ENCODE data around the gene CCND3.
A peak's percentile ranks its signal among the peaks of the same experiment; 100 is the strongest.

CCND3 gene

DNA sequence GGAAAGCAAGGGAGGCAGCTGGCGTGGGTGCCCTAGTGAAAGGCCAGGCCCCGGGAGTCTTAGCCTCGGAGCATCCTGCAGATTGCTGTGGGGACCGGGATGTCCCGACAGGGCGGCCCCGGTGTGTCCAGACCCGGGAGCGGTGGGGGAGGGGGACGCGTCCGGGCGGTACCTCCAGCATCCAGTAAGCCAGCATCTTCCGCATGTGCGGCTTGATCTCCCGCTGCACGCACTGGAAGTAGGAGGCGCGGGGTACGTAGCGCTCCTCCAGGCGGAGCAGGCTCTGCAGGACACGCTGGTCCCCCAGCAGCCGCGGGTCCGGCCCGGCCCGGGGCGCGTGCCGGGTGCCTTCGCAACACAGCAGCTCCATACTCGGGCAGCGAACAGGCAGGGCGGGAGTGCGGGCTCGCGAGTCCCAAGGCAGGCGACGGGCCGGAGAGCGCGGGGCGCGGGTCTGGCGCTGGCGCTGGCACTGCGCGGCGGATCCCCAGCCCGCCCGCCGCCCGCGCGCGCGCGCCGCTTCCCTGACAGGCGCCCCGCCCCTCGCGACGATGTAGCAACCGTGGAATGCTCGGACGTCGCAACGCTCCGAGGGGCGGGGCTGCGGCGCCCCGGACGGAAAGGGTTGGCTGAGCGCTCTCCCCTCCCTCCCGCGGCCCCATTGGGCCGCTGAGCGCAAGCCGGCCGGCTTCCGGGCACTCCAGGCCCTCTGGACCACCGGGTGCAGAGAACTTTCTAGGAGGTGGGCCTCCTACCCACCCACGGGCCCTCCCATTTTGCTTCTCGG is at the start of gene CCND3:
CCND3 (minus strand) TSS at position 529 of the 787 bp plus-strand sequence; CDS start at position 370, 159 bp downstream.
- DNase-seq (ENCODE audit: low read depth in 2 of 2) = peak; percentile 88 to 94

DNA sequence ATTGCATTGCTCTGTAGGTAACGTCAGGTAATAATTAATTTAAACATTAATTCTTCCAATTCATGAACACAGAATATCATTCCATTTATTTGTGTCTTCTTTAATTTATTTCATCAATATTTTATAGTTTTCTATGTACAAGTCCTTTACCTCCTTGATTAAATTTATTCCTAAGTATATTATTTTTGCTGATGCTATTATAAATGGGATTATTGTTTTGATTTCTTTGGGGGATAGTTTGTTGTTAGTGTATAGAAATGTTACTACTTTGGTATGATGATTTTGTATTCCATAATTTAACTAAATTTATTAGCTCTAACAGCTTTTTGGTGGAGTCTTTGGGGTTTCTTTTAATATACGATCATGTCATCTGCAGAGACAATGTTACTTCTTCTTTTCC is 44.7 kb upstream of the CCND3 start:
- DNase-seq (ENCODE audit: low read depth in 2 of 2) = no peak

DNA sequence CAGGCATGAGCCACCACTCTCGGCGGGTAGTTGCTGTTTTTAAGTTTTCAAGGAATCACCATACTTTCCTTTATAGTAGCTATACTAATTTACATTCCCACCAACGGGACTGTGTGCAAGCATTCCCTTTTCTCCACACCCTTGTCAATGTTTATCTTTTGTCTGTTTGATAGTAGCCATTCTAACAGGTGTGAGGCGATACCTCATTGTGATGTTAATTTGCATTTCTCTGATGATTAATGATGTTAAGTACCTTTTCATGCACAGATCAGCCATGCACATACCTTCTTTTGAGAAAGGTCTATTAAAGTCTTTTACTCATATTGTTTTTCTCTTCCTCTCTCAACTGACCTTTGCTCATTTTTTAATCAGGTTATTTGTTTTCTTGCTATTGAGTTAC is 43.0 kb upstream of the CCND3 start:
- no peak for DNase-seq (ENCODE audit: low read depth in 2 of 2)

DNA sequence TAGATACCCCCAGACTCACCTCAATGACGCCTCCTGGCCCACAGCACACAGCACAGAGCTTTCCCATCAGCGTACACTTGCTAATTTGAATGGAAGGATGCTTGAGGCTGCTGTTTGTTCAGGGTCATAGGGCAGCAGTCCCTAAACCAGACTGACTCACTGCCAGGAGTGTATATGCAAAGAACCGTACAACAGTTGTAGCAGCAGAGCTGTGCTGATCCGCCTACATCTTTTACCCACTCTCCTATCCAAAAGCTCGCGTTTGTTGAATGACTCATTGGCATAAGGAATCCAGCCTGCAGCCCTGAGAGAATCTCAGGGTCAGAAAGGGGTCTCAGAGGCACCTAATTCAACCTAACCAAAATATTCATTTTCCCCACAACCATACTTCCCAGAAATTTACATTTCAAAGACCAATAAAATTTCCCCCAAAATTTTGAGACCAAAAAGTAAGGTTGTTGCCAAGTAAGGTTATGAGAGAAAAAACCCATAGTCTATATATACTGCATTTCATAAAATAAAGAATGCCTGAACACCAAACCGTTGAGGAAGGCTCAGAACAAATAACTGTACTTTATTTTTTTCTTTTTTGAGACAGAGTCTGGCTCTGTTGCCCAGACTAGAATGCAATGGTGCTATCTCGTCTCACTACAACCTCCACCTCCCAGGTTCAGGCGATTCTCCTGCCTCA is 35.3 kb upstream of the CCND3 start:
- no peak for DNase-seq (ENCODE audit: low read depth in 2 of 2)

DNA sequence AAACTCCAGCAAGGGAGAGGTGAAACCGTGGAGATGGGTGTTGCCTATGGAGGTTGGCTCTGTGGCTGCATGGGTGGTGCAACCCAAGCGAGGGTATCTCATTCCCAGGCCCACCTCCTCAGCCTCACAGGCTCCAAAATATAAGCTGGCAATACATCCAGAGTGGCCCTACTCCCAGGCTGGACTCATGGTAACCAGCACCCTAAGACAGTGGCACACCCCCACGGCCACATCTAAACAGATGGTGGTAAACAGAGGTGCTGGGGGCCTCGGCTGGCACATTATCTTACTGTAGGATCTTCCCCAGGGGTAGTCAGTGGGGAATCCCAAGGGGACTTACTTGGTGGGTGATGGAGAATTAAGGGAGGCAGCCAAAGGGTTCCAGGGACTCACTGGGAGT is 33.7 kb upstream of the CCND3 start:
- no peak for DNase-seq (ENCODE audit: low read depth in 2 of 2)

GRCh38 chr6:41974281-41974825 is 32.7 kb upstream of the CCND3 start:
- no peak for DNase-seq (ENCODE audit: low read depth in 2 of 2)

- DNase-seq (ENCODE audit: low read depth in 2 of 2) = no peak
Measured at GRCh38 chr6:41972826-41973225, 31.2 kb upstream of the CCND3 start.

GRCh38 chr6:41970436-41970846 is 28.8 kb upstream of the CCND3 start:
- DNase-seq (ENCODE audit: low read depth in 2 of 2) = peak in 1 of 2 donors; percentile 58

GRCh38 chr6:41967312-41968287 is 26.0 kb upstream of the CCND3 start:
- no peak for DNase-seq (ENCODE audit: low read depth in 2 of 2)

DNA sequence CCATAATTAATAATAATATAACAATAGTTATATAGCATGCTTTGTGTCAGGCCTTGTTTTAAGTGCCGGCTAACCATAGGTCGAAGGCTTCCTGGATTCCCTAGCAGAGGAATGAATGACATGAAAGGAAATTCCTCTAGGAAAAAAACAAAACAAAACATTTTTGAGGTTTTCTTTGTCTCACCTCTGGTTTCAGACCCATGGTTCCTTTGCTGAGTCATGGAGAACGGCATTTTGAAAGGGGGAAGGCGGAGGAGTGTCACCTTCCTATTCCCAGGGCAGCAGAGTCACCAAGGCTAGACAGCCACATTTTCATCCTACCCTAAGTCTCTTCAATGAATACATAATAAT is 25.3 kb upstream of the CCND3 start:
- DNase-seq (ENCODE audit: low read depth in 2 of 2) = no peak

GRCh38 chr6:41966214-41966920 is 24.8 kb upstream of the CCND3 start:
- no peak for DNase-seq (ENCODE audit: low read depth in 2 of 2)

GRCh38 chr6:41965429-41966213 is 24.0 kb upstream of the CCND3 start:
- DNase-seq (ENCODE audit: low read depth in 2 of 2) = no peak

GRCh38 chr6:41964201-41964887 is 22.7 kb upstream of the CCND3 start:
- no peak for DNase-seq (ENCODE audit: low read depth in 2 of 2)

DNA sequence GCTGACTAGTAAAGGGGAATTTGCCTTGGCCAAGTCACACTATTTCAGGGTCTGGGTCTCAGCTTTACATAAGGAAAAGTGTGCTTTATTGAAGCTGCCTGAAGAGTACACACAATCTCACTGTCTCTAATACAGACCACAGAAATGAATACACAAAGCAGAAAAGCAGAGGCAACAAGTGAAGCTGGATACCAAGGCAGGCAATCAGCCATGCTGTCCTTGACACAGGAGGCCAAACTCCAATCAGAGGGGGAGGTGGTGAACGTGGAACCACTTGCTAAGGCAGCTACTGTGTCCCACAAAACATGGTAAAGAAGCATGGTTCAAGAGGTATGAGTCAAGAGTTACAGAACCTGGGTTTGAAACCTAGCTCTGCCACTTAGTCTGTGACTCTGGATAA is 21.8 kb upstream of the CCND3 start:
- DNase-seq (ENCODE audit: low read depth in 2 of 2) = no peak

GRCh38 chr6:41960028-41960427 is 18.4 kb upstream of the CCND3 start:
- no peak for DNase-seq (ENCODE audit: low read depth in 2 of 2)

DNA sequence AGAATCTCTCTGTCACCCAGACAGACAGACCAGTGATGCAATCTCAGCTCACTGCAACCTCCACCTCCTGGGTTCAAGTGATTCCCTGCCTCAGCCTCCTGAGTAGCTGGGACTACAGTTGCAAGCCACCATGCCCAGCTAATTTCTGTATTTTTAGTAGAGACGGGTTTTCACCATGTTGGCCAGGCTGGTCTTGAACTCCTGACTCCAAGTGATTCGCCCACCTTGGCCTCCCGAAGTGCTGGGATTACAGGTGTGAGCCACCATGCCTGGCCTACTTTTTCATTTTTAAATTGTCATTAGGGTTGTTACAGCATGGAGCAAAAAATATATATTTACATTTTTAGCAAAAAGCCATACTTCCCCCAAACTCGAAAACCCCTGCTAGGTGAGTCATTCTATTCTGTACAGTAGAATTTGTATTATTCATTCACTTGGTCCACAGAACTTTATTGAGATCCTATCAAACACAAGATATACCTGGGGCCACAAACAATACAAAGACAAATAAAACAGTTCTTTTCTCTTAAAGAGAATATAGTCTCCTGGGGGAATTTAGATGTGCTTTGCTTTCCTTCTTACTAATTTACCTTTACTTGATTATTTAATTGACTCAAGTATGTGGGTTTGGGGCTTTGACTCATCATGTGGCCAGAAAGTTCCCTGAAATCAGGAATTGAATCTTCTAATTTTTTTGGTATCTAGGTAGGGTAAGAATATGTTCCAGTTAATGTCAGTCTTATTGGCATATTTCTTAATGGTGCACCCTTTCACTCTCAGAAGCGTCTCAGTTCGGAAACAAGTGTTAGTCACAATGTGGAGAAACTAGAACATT is 16.6 kb upstream of the CCND3 start:
- DNase-seq (ENCODE audit: low read depth in 2 of 2) = no peak

- no peak for DNase-seq (ENCODE audit: low read depth in 2 of 2)
Measured at GRCh38 chr6:41957117-41957516, 15.5 kb upstream of the CCND3 start.

- DNase-seq (ENCODE audit: low read depth in 2 of 2) = no peak
Measured at GRCh38 chr6:41955412-41955811, 13.8 kb upstream of the CCND3 start.

DNA sequence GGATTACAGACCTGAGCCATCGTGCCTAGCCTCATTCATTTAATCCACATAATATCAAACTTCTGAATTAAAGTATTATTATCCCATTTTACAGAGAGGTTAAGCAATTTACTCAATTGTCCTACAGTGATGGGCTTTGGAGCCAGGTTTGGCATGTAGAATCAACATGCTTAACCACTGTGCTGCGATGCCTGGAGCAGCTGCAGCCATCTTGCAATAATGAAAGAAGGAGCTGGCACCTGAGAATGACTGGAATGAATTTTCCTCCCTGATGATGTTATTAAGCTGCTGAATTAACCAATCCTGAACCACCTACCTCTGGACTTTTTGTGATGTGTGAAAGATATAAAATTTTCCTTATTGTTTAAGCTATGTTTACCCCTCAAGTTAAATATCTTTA is 13.1 kb upstream of the CCND3 start:
- no peak for DNase-seq (ENCODE audit: low read depth in 2 of 2)
